HepG2 (cell line): ENCODE measurements around the gene WSB1. TPM values are rescaled to one million over a fixed set of nuclear protein-coding genes. Genes with fewer than 3 reads are reported as not detected.

Experiments used
- ATAC-seq: fragments of 200-7000 bp; cut with Tn5 transposase; 3 replicates; pipeline ENCODE4 v1.9.1; 2020; ENCODE audit warnings: mild to moderate bottlenecking, moderate library complexity
- BruUV-seq: library from RNA; stranded (reverse); fragments of 400-500 nt; replicated peaks from 2 replicates; lab custom pipeline; 2021; lab: Mats Ljungman, UMichigan
- CTCF ChIA-PET: fragments of 300-600 bp; formaldehyde crosslinking; extraction: SDS; loops from one replicate; lab custom pipeline; 2021; ENCODE audit warnings: low total read pairs, inconsistent platforms, low intra/inter-chr PET ratio; lab: Yijun Ruan, JAX
- POLR2A ChIA-PET: fragments of 350-600 bp; sonication (Branson Sonifier 250); formaldehyde crosslinking; loops from one replicate; lab custom pipeline; 2020; ENCODE audit warnings: antibody characterized with exemption, inconsistent platforms; lab: Yijun Ruan, JAX
- DNase-seq: peaks from one replicate; pipeline ENCODE4 v3.0.0-alpha.2; 2015; ENCODE audit warnings: low spot score
- FAIRE-seq: peaks from 3 replicates; lab custom pipeline; 2011; peaks lifted over from hg19 to GRCh38; lab: Jason Lieb, UNC
- H2AFZ ChIP-seq: one replicate; pipeline ENCODE4 v1.6.1; 2011; ENCODE audit warnings: low read length, inconsistent platforms
- H3K27ac ChIP-seq: fragments of 300-600 bp; 3 replicates; pipeline ENCODE4 v1.8.0; 2011; ENCODE audit warnings: mixed run types, mild to moderate bottlenecking, mixed read lengths, low read length, inconsistent platforms; ENCODE audit not compliant: insufficient read depth; ENCODE audit errors: extremely low read length
- H3K27me3 ChIP-seq, 2 experiments: fragments of 200-600 bp in 1 of 2; 2 replicates in 1 of 2; 3 replicates in 1 of 2; pipeline versions ENCODE4 v1.6.0 to v1.8.0; 2011; ENCODE audit warnings: low read length in 2 of 2, mild to moderate bottlenecking in 2 of 2, moderate library complexity in 2 of 2, inconsistent platforms in 1 of 2; ENCODE audit not compliant: insufficient read depth in 2 of 2, control insufficient read depth in 1 of 2
- H3K36me3 ChIP-seq, 2 experiments: fragments of 200-600 bp in 1 of 2; replicated peaks in 1 of 2; 2 replicates in 1 of 2; 3 replicates in 1 of 2; pipeline versions ENCODE4 v1.5.1 to v1.8.0; 2011; ENCODE audit warnings: low read length in 2 of 2, inconsistent platforms in 1 of 2; ENCODE audit not compliant: insufficient read depth in 2 of 2, control insufficient read depth in 1 of 2
- H3K4me1 ChIP-seq: 2 replicates; pipeline ENCODE4 v1.5.1; 2012; ENCODE audit warnings: low read length, inconsistent platforms; ENCODE audit not compliant: insufficient read depth
- H3K4me2 ChIP-seq: 2 replicates; pipeline ENCODE4 v1.6.0; 2011; ENCODE audit warnings: low read depth, low read length, inconsistent platforms
- H3K4me3 ChIP-seq, 3 experiments: fragments of 200-600 bp in 1 of 3; sonication (generic), shearing (Covaris generic) in 1 of 3; replicated peaks in 1 of 3; 2 replicates each; pipeline ENCODE4 v1.5.1; 2011 to 2016; ENCODE audit warnings: low read length in 3 of 3, inconsistent platforms in 2 of 3, low read depth in 2 of 3, mild to moderate bottlenecking in 2 of 3, control low read depth in 1 of 3, mixed read lengths in 1 of 3; ENCODE audit not compliant: insufficient read depth in 1 of 3
- H3K79me2 ChIP-seq: one replicate; pipeline ENCODE4 v1.6.1; 2011; ENCODE audit warnings: low read length, inconsistent platforms; ENCODE audit not compliant: insufficient read depth
- H3K9ac ChIP-seq: 2 replicates; pipeline ENCODE4 v1.6.0; 2011; ENCODE audit warnings: mild to moderate bottlenecking, low read depth, low read length, inconsistent platforms; ENCODE audit not compliant: insufficient read depth
- H3K9me3 ChIP-seq: 2 replicates; pipeline ENCODE4 v1.5.1; 2012; ENCODE audit warnings: mild to moderate bottlenecking, low read length
- H4K20me1 ChIP-seq: 2 replicates; pipeline ENCODE4 v1.6.0; 2011; ENCODE audit warnings: inconsistent platforms, mild to moderate bottlenecking, low read length, moderate library complexity; ENCODE audit not compliant: insufficient read depth
- HMG20B ChIP-seq: conservative IDR thresholded peaks from 2 replicates; pipeline ENCODE4 v1.6.1; 2016; ENCODE audit warnings: missing genetic modification reagents, missing compliant biosample characterization
- KDM5A ChIP-seq: fragments of 200-600 bp; sonication (generic); IDR thresholded peaks from 2 replicates; pipeline ENCODE4 v1.7.0; 2018; ENCODE audit warnings: antibody characterized with exemption, mild to moderate bottlenecking, low read length, borderline replicate concordance
- KDM6A ChIP-seq: IDR thresholded peaks from 2 replicates; pipeline ENCODE4 v1.6.1; 2016; ENCODE audit warnings: low read depth
- MED1 ChIP-seq: sonication (generic); formaldehyde crosslinking; IDR thresholded peaks from 2 replicates; pipeline ENCODE4 v1.4.0; 2020; ENCODE audit warnings: missing genetic modification reagents
- PHF20 ChIP-seq: sonication (generic); formaldehyde crosslinking; IDR thresholded peaks from 2 replicates; pipeline ENCODE4 v1.5.0; 2020; ENCODE audit warnings: mild to moderate bottlenecking, missing genetic modification reagents
- POLR2G ChIP-seq: fragments of 200-400 bp; formaldehyde crosslinking; IDR thresholded peaks from 2 replicates; pipeline ENCODE4 v1.6.1; 2018; ENCODE audit warnings: mild to moderate bottlenecking, low read depth, low read length, moderate library complexity
- ZFP90 ChIP-seq: sonication (generic); formaldehyde crosslinking; IDR thresholded peaks from 2 replicates; pipeline ENCODE4 v1.8.0; 2022; ENCODE audit warnings: missing genetic modification reagents, mild to moderate bottlenecking, inconsistent platforms, borderline replicate concordance
- ZMYM3 ChIP-seq: sonication (generic); formaldehyde crosslinking; IDR thresholded peaks from 2 replicates; pipeline ENCODE4 v1.5.1; 2020; ENCODE audit warnings: mild to moderate bottlenecking, missing genetic modification reagents
- ZNF121 ChIP-seq: sonication (generic); formaldehyde crosslinking; IDR thresholded peaks from 2 replicates; pipeline ENCODE4 v1.5.0; 2020; ENCODE audit warnings: mild to moderate bottlenecking, missing genetic modification reagents
- ZNF138 ChIP-seq: sonication (generic); formaldehyde crosslinking; IDR thresholded peaks from 2 replicates; pipeline ENCODE4 v1.5.0; 2020; ENCODE audit warnings: mild to moderate bottlenecking, low read depth, missing genetic modification reagents
- ZNF460 ChIP-seq: sonication (generic); formaldehyde crosslinking; IDR thresholded peaks from 2 replicates; pipeline ENCODE4 v1.5.1; 2020; ENCODE audit warnings: missing genetic modification reagents, mild to moderate bottlenecking, borderline replicate concordance
- WGBS: methylation state at CpG from one replicate; pipeline ENCODE4 v1.1.6; 2017; ENCODE audit warnings: low lambda C conversion rate; 5-methylcytosine and 5-hydroxymethylcytosine counted together
- in situ Hi-C: cut with HindIII; loops from 2 replicates; pipeline ENCODE4 v1.10.0; 2017; ENCODE audit warnings: low pct_unique_long_range_greater_than_20kb; ENCODE audit not compliant: extremely low pct_ligation_motif_present
- intact Hi-C: fragments of 100-400 bp; cut with micrococcal nuclease; formaldehyde crosslinking; loops from one replicate; pipeline ENCODE4 v1.10.0; 2022; ENCODE audit not compliant: unreplicated experiment
- polyA plus RNA-seq, 8 experiments: library from polyadenylated mRNA; depleted of rRNA in 3 of 8; stranded (reverse) in 7 of 8; unstranded in 1 of 8; fragments of >200 nt; fragmentation: Illumina TruSeq in 4 of 8; extraction: Trizol in 4 of 8; gene quantifications; 2 replicates each; pipeline versions ENCODE4 v1.2.1 to v1.2.3, GENCODE V29; 2011 to 2016; ENCODE audit warnings: low read depth in 4 of 8, missing spikeins in 1 of 8, mixed read lengths in 1 of 8; ENCODE audit not compliant: insufficient read depth in 1 of 8
- total RNA-seq, 5 experiments: library from RNA; depleted of rRNA; stranded (reverse); fragments of >200 nt; fragmentation: Illumina TruSeq; extraction: Trizol; gene quantifications; 2 replicates each; pipeline ENCODE4 v1.2.3, GENCODE V29; 2016; ENCODE audit warnings: low read depth in 1 of 5
- TF ChIP-seq, protein P1 (sequence below): sonication (generic); formaldehyde crosslinking; IDR thresholded peaks from 2 replicates; pipeline ENCODE4 v1.4.0; 2020; ENCODE audit warnings: missing genetic modification reagents, mild to moderate bottlenecking, borderline replicate concordance
- TF ChIP-seq, protein P2 (sequence below): IDR thresholded peaks from 2 replicates; pipeline ENCODE4 v1.6.1; 2016; ENCODE audit warnings: low read depth
- TF ChIP-seq, protein P3 (sequence below): sonication (generic); formaldehyde crosslinking; IDR thresholded peaks from 2 replicates; pipeline ENCODE4 v1.5.1; 2020; ENCODE audit warnings: mild to moderate bottlenecking, missing genetic modification reagents

Gene WSB1
- total and polyA plus RNA-seq, 2 of the 13 experiments (the other 11 are each of a cell fraction or from before 2014, with no cell fraction given) = 81.3 to 294 TPM

DNA sequence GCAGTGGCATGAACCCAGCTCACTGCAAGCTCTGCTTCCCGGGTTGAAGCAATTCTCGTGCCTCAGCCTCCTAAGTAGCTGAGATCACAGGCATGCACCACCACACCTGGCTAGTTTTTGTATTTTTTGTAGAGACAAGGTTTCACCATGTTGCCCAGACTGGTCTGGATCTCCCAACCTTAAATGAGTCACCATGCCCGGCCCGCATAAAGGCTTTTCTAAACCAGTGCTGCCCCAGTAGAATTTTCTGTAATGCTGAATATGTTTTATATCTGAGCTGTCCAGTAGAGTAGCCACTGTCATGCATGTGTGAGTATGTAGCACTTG is 36.9 kb upstream of the WSB1 start:
- H3K4me2 ChIP-seq = peak overlapping the region; percentile 45
- no peak for FAIRE-seq
- H3K27ac ChIP-seq = no peak overlapping the region
- in situ Hi-C loops = no loop called here
- intact Hi-C loops = loop anchor here (1.0 to 2.0 kb wide), 2 partner anchors 10 to 76 kb away; no protein-coding TSS in a partner anchor
- no peaks in the 10 kb centered on the region for H3K79me2 ChIP-seq
- H3K9me3 ChIP-seq = no peaks in the 10 kb centered on the region
- 18% methylated on average over 4 of the region's 4 CpGs for WGBS
- peak overlapping the region in 1 of 3 experiments; percentile 6; a peak in 1 of 6 replicates for H3K4me3 ChIP-seq
- peaks cover 27% of the 10 kb centered on the region for H3K4me1 ChIP-seq
- peak; percentile 41; the same call in 1 of the 3 replicates for ATAC-seq
- TF ChIP-seq, protein P1, sequence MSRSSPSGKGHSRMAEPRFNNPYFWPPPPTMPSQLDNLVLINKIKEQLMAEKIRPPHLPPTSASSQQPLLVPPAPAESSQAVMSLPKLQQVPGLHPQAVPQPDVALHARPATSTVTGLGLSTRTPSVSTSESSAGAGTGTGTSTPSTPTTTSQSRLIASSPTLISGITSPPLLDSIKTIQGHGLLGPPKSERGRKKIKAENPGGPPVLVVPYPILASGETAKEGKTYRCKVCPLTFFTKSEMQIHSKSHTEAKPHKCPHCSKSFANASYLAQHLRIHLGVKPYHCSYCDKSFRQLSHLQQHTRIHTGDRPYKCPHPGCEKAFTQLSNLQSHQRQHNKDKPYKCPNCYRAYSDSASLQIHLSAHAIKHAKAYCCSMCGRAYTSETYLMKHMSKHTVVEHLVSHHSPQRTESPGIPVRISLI = 0 out of 2 replicates have a peak, but pooled peaks have one; percentile 51
- TF ChIP-seq MED1 (0 out of 2 replicates have a peak, but pooled peaks have one; percentile 11), PHF20 (CRISPR knock-in tag) (no peak), ZNF138 (CRISPR knock-in tag) (no peak), KDM6A (CRISPR knock-in tag) (no peak), ZFP90 (CRISPR knock-in tag) (no peak), ZMYM3 (CRISPR knock-in tag) (0 out of 2 replicates have a peak, but pooled peaks have one; percentile 43), POLR2G (no peak), KDM5A (no peak), ZNF460 (CRISPR knock-in tag) (peak; percentile 49; the same call in 1 of the 2 replicates), ZNF121 (CRISPR knock-in tag) (peak; percentile 88), HMG20B (CRISPR knock-in tag) (no peak)
- TF ChIP-seq, protein P2, sequence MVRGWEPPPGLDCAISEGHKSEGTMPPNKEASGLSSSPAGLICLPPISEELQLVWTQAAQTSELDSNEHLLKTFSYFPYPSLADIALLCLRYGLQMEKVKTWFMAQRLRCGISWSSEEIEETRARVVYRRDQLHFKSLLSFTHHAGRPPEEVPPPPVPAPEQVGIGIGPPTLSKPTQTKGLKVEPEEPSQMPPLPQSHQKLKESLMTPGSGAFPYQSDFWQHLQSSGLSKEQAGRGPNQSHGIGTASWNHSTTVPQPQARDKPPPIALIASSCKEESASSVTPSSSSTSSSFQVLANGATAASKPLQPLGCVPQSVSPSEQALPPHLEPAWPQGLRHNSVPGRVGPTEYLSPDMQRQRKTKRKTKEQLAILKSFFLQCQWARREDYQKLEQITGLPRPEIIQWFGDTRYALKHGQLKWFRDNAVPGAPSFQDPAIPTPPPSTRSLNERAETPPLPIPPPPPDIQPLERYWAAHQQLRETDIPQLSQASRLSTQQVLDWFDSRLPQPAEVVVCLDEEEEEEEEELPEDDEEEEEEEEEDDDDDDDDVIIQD (CRISPR knock-in tag) = no peak
- TF ChIP-seq, protein P3, sequence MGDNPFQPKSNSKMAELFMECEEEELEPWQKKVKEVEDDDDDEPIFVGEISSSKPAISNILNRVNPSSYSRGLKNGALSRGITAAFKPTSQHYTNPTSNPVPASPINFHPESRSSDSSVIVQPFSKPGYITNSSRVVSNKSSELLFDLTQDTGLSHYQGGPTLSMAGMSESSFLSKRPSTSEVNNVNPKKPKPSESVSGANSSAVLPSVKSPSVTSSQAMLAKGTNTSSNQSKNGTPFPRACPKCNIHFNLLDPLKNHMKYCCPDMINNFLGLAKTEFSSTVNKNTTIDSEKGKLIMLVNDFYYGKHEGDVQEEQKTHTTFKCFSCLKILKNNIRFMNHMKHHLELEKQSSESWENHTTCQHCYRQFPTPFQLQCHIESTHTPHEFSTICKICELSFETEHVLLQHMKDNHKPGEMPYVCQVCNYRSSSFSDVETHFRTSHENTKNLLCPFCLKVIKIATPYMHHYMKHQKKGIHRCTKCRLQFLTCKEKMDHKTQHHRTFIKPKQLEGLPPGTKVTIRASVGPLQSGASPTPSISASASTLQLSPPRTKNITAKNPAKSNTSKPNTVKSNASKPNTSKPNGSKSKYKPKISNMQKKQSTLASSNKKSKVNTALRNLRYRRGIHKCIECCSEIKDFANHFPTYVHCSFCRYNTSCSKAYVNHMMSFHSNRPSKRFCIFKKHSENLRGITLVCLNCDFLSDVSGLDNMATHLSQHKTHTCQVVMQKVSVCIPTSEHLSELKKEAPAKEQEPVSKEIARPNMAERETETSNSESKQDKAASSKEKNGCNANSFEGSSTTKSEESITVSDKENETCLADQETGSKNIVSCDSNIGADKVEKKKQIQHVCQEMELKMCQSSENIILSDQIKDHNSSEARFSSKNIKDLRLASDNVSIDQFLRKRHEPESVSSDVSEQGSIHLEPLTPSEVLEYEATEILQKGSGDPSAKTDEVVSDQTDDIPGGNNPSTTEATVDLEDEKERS (CRISPR knock-in tag) = 0 out of 2 replicates have a peak, but pooled peaks have one; percentile 47
- no peak for DNase-seq
- no peaks in the 10 kb centered on the region for H3K36me3 ChIP-seq
- ChIA-PET CTCF (no interaction called here), POLR2A (interaction anchor here (1.2 kb wide), 1 partner anchor 8 kb away, joined by 4 read pairs; no protein-coding TSS in a partner anchor)
- no peaks in the 10 kb centered on the region for H4K20me1 ChIP-seq
- H2AFZ ChIP-seq = no peak overlapping the region
- no peak overlapping the region for H3K9ac ChIP-seq
- BruUV-seq = no TSS peak
- peaks cover 0 to 2% of the 10 kb centered on the region in 2 experiments; a peak in 1 of 5 replicates for H3K27me3 ChIP-seq
